C4-2B (cell line): ENCODE measurements around the gene CFAP77.

Experiments used
- CTCF ChIP-seq: fragments of 450-650 bp; conservative IDR thresholded peaks from 2 replicates; pipeline ENCODE4 v1.5.1; 2017; ENCODE audit warnings: mild to moderate bottlenecking
- ZFX ChIP-seq: fragments of 450-650 bp; IDR thresholded peaks from 2 replicates; pipeline ENCODE4 v1.6.1; 2017

GRCh38 chr9:132457504-132458236 is 47.7 kb downstream of the CFAP77 start:
- TF ChIP-seq CTCF (no peak), ZFX (no peak)
